ENCODE data around the gene CDC7.

Gene CDC7

DNA sequence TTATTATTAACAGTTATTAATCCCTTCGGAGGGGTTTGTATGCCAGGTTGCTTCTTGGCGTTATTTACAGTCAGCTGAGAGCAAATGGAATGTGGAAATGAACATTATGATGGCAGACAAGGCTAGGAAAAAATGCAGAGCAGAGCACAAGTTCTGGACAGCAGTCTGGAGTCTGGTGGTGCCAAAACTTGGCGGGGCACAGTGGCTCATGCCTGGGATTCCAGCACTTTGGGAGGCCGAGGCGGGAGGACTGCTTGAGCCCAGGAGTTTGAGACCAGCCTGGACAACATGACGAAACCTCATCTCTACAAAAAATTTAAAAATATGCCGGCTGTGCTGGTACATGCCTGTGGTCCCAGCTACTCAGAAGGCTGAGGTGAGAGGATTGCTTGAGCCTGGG is 67.6 kb downstream of the CDC7 start:
- H3K27ac ChIP-seq (ENCODE audit: low read depth, low read length): no peak overlapping the region
- no peak overlapping the region for H3K9ac ChIP-seq (ENCODE audit: low read length)
- H3K9me3 ChIP-seq (ENCODE audit: insufficient read depth, low read length): no peaks in the 10 kb centered on the region
- no peaks in the 10 kb centered on the region for H3F3A ChIP-seq (ENCODE audit: insufficient read depth)
- TF ChIP-seq CTCF (IDR thresholded peaks at IDR 0.05; ENCODE audit: insufficient read depth, low read length, poor library complexity, severe bottlenecking) (no peak), EZH2phosphoT487 (conservative IDR thresholded peaks at IDR 0.05; ENCODE audit: low read length) (no peak)
- no peaks in the 10 kb centered on the region for H3K36me3 ChIP-seq (ENCODE audit: low read length)
- no peak overlapping the region for H3K4me3 ChIP-seq (ENCODE audit: insufficient read depth, low read length, poor library complexity, severe bottlenecking)
- H3K9me2 ChIP-seq (replicated peaks; ENCODE audit: insufficient read depth, low read length): no peaks in the 10 kb centered on the region
- H3K27me3 ChIP-seq (ENCODE audit: low read length): no peaks in the 10 kb centered on the region
- H3K79me2 ChIP-seq (ENCODE audit: insufficient read depth, low read length): no peaks in the 10 kb centered on the region
- no peak overlapping the region for H3K4me2 ChIP-seq (ENCODE audit: low read depth, low read length, poor library complexity, severe bottlenecking)
- no peaks in the 10 kb centered on the region for H4K20me1 ChIP-seq (ENCODE audit: low read depth, low read length)
- H2AFZ ChIP-seq (ENCODE audit: low read depth, low read length, severe bottlenecking): no peak overlapping the region

DNA sequence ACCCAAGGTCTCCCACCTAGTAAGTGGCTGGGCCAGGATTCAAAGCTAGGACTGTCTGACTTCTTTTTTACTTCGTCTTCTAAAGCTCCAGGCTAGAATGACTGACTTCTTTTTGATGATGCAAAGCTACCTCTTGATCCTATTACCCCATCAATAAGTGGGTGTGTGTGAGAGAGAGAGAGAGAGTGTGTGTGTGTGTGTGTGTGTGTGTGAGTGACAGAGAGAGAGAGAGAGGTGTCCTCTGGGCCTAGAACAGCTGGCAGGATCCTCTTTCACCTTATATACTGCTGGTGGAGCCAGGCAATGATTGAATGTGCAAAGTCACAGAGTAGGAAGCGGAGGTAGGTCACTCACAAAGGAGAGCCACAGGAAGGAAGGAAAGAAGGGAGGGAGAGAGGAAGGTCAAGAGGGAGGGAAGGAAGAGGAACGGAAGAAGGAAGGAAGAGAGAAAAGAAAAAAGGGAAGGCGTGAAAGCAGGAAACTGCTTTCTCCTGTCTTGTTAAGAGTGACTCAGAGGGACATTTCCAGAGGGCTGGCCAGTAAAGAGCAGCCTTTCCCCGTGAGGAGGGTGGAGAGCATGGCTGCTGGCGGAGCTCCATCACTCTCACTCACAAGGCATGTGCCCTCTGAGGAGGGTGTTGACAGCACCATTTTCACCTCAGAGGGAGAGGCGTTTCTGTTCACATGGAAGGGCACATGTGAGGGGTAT is 68.9 kb downstream of the CDC7 start:
- TF ChIP-seq CTCF (IDR thresholded peaks at IDR 0.05; ENCODE audit: insufficient read depth, low read length, poor library complexity, severe bottlenecking) (no peak), EZH2phosphoT487 (conservative IDR thresholded peaks at IDR 0.05; ENCODE audit: low read length) (no peak)
- Histone ChIP-seq H4K20me1 (ENCODE audit: low read depth, low read length) (no peaks in the 10 kb centered on the region), H3K4me2 (ENCODE audit: low read depth, low read length, poor library complexity, severe bottlenecking) (no peak overlapping the region), H3K27ac (ENCODE audit: low read depth, low read length) (no peak overlapping the region), H3K4me3 (ENCODE audit: insufficient read depth, low read length, poor library complexity, severe bottlenecking) (no peak overlapping the region), H3K27me3 (ENCODE audit: low read length) (no peaks in the 10 kb centered on the region), H3K9me2 (replicated peaks; ENCODE audit: insufficient read depth, low read length) (no peaks in the 10 kb centered on the region), H2AFZ (ENCODE audit: low read depth, low read length, severe bottlenecking) (no peak overlapping the region), H3K9ac (ENCODE audit: low read length) (no peak overlapping the region), H3K79me2 (ENCODE audit: insufficient read depth, low read length) (no peaks in the 10 kb centered on the region), H3K36me3 (ENCODE audit: low read length) (no peaks in the 10 kb centered on the region), H3K9me3 (ENCODE audit: insufficient read depth, low read length) (no peaks in the 10 kb centered on the region), H3F3A (ENCODE audit: insufficient read depth) (no peaks in the 10 kb centered on the region)

GRCh38 chr1:91570120-91570448 is 69.4 kb downstream of the CDC7 start:
- no peak overlapping the region for H2AFZ ChIP-seq (ENCODE audit: low read depth, low read length, severe bottlenecking)
- no peak overlapping the region for H3K9ac ChIP-seq (ENCODE audit: low read length)
- H3K9me2 ChIP-seq (replicated peaks; ENCODE audit: insufficient read depth, low read length): no peaks in the 10 kb centered on the region
- no peaks in the 10 kb centered on the region for H3K36me3 ChIP-seq (ENCODE audit: low read length)
- H3K27ac ChIP-seq (ENCODE audit: low read depth, low read length): no peak overlapping the region
- H4K20me1 ChIP-seq (ENCODE audit: low read depth, low read length): no peaks in the 10 kb centered on the region
- H3K27me3 ChIP-seq (ENCODE audit: low read length): no peaks in the 10 kb centered on the region
- H3K4me3 ChIP-seq (ENCODE audit: insufficient read depth, low read length, poor library complexity, severe bottlenecking): no peak overlapping the region
- H3F3A ChIP-seq (ENCODE audit: insufficient read depth): no peaks in the 10 kb centered on the region
- no peaks in the 10 kb centered on the region for H3K79me2 ChIP-seq (ENCODE audit: insufficient read depth, low read length)
- H3K4me2 ChIP-seq (ENCODE audit: low read depth, low read length, poor library complexity, severe bottlenecking): no peak overlapping the region
- no peaks in the 10 kb centered on the region for H3K9me3 ChIP-seq (ENCODE audit: insufficient read depth, low read length)
- TF ChIP-seq EZH2phosphoT487 (conservative IDR thresholded peaks at IDR 0.05; ENCODE audit: low read length) (no peak), CTCF (IDR thresholded peaks at IDR 0.05; ENCODE audit: insufficient read depth, low read length, poor library complexity, severe bottlenecking) (no peak)

Data from SU-DHL-6 (cell line).